Measurements from ENCODE around the gene TYW5.

TYW5 gene

GRCh38 chr2:199955339-199956061 is at the start of gene TYW5, which contains the start of gene MAIP1:
TSS of gene TYW5 (minus strand) at chr2:199955491. CDS start at chr2:199955470, 21 bp downstream.
TSS of gene MAIP1 (plus strand) at chr2:199955582. CDS start at chr2:199955799, 217 bp downstream.
- no peak for TF ChIP-seq CTCF (conservative IDR thresholded peaks at IDR 0.05; ENCODE audit: control insufficient read depth, insufficient read depth, low read depth, low read length)
- peak within 1 kb of the TSS; percentile 81 for H3K4me3 ChIP-seq (ENCODE audit: control insufficient read depth, low read depth, low read length)
- peak; percentile 80 for DNase-seq (ENCODE audit: low read depth)

GRCh38 chr2:200003444-200003843 is 48.2 kb upstream of the TYW5 start:
- no peak for TF ChIP-seq CTCF (conservative IDR thresholded peaks at IDR 0.05; ENCODE audit: control insufficient read depth, insufficient read depth, low read depth, low read length)
- peak; percentile 12 for DNase-seq (ENCODE audit: low read depth)
- H3K4me3 ChIP-seq (ENCODE audit: control insufficient read depth, low read depth, low read length), result no peak overlapping the region

GRCh38 chr2:200000444-200001163 is 45.3 kb upstream of the TYW5 start:
- no peak for TF ChIP-seq CTCF (conservative IDR thresholded peaks at IDR 0.05; ENCODE audit: control insufficient read depth, insufficient read depth, low read depth, low read length)
- DNase-seq (ENCODE audit: low read depth), result no peak
- no peak overlapping the region for H3K4me3 ChIP-seq (ENCODE audit: control insufficient read depth, low read depth, low read length)

GRCh38 chr2:199999166-199999565 is 43.9 kb upstream of the TYW5 start:
- no peak overlapping the region for H3K4me3 ChIP-seq (ENCODE audit: control insufficient read depth, low read depth, low read length)
- no peak for DNase-seq (ENCODE audit: low read depth)

GRCh38 chr2:199997296-199997695 is 42.0 kb upstream of the TYW5 start:
- DNase-seq (ENCODE audit: low read depth), result no peak
- H3K4me3 ChIP-seq (ENCODE audit: control insufficient read depth, low read depth, low read length), result no peak overlapping the region
- no peak for TF ChIP-seq CTCF (conservative IDR thresholded peaks at IDR 0.05; ENCODE audit: control insufficient read depth, insufficient read depth, low read depth, low read length)

More at GRCh38 chr2:199999166-199999565, 43.9 kb upstream of the TYW5 start:
- TF ChIP-seq CTCF (conservative IDR thresholded peaks at IDR 0.05; ENCODE audit: control insufficient read depth, insufficient read depth, low read depth, low read length), result no peak

- no peak for DNase-seq (ENCODE audit: low read depth)
- no peak for TF ChIP-seq CTCF (conservative IDR thresholded peaks at IDR 0.05; ENCODE audit: control insufficient read depth, insufficient read depth, low read depth, low read length)
- no peak overlapping the region for H3K4me3 ChIP-seq (ENCODE audit: control insufficient read depth, low read depth, low read length)
These were observed 39.6 kb upstream of the TYW5 start for GRCh38 chr2:199994896-199995295.

All from fibroblast of mammary gland (primary cell).